K562 (cell line): ENCODE results near the gene OXSM. TPM values are rescaled to one million over a fixed set of nuclear protein-coding genes. Genes with fewer than 3 reads are reported as not detected.

ENCODE experiments used
- ATAC-seq: fragments of 200-7000 bp; cut with Tn5 transposase; 3 replicates; pipeline ENCODE4 v1.9.1; 2020; ENCODE audit warnings: moderate library complexity
- BruUV-seq: library from RNA; stranded (reverse); fragments of 400-500 nt; replicated peaks from 2 replicates; lab custom pipeline; 2021; lab: Mats Ljungman, UMichigan
- CTCF ChIA-PET: fragments of 300-600 bp; formaldehyde crosslinking; extraction: SDS; loops from one replicate; lab custom pipeline; 2021; ENCODE audit warnings: low intra/inter-chr PET ratio; lab: Yijun Ruan, JAX
- POLR2A ChIA-PET: fragments of 300-600, 350-650 bp; sonication (Branson Sonifier 250); formaldehyde crosslinking; extraction: SDS; loops from one replicate; lab custom pipeline; 2021; ENCODE audit warnings: antibody characterized with exemption, inconsistent platforms; lab: Yijun Ruan, JAX
- DNase-seq, 4 experiments: peaks; one replicate each; pipeline versions ENCODE4 v3.0.0 to v3.0.0-alpha.2; 2011 to 2018; ENCODE audit warnings: low spot score in 3 of 4, mixed read lengths in 3 of 4; ENCODE audit errors: extremely low read depth in 1 of 4
- FAIRE-seq: peaks from 2 replicates; lab custom pipeline; 2011; peaks lifted over from hg19 to GRCh38; lab: Jason Lieb, UNC
- H2AFZ ChIP-seq: 2 replicates; pipeline ENCODE4 v1.6.0; 2011; ENCODE audit warnings: low read depth, low read length, control low read depth, inconsistent platforms
- H3K27ac ChIP-seq: fragments of 200-600 bp; 3 replicates; pipeline ENCODE4 v1.8.0; 2011; ENCODE audit warnings: low read depth, mild to moderate bottlenecking, control low read depth, inconsistent platforms, low read length, moderate library complexity, mixed read lengths; ENCODE audit errors: extremely low read depth
- H3K27me3 ChIP-seq, 2 experiments: fragments of 300-600 bp in 1 of 2; 2 replicates in 1 of 2; 3 replicates in 1 of 2; pipeline versions ENCODE4 v1.6.0 to v1.8.0; 2011; ENCODE audit warnings: inconsistent platforms in 2 of 2, low read length in 2 of 2, mild to moderate bottlenecking in 1 of 2, mixed read lengths in 1 of 2, moderate library complexity in 1 of 2; ENCODE audit not compliant: control insufficient read depth in 2 of 2, insufficient read depth in 2 of 2
- H3K36me3 ChIP-seq: fragments of 300-600 bp; 3 replicates; pipeline ENCODE4 v1.8.0; 2011; ENCODE audit warnings: mild to moderate bottlenecking, low read length, inconsistent platforms; ENCODE audit not compliant: control insufficient read depth, insufficient read depth
- H3K4me1 ChIP-seq, 2 experiments: fragments of 200-600 bp in 1 of 2; replicated peaks in 1 of 2; 2 replicates in 1 of 2; 3 replicates in 1 of 2; pipeline versions ENCODE4 v1.5.1 to v1.8.0; 2011; ENCODE audit warnings: inconsistent platforms in 2 of 2, low read length in 2 of 2, mild to moderate bottlenecking in 1 of 2, mixed read lengths in 1 of 2, moderate library complexity in 1 of 2; ENCODE audit not compliant: control insufficient read depth in 2 of 2, insufficient read depth in 2 of 2
- H3K4me2 ChIP-seq: 2 replicates; pipeline ENCODE4 v1.6.1; 2011; ENCODE audit warnings: low read length, control low read depth, inconsistent platforms, mixed read lengths; ENCODE audit not compliant: insufficient read depth
- H3K4me3 ChIP-seq: fragments of 200-600 bp; sonication (generic), shearing (Covaris generic); 2 replicates; pipeline ENCODE4 v1.5.1; 2016; ENCODE audit warnings: control low read depth, inconsistent platforms
- H3K79me2 ChIP-seq: fragments of 200-600 bp; 3 replicates; pipeline ENCODE4 v1.8.0; 2011; ENCODE audit warnings: low read length, inconsistent platforms; ENCODE audit not compliant: control insufficient read depth, insufficient read depth
- H3K9ac ChIP-seq, 2 experiments: 2 replicates each; pipeline versions ENCODE4 v1.6.0 to v1.6.1; 2011; ENCODE audit warnings: low read depth in 2 of 2, low read length in 2 of 2, control low read depth in 1 of 2, inconsistent platforms in 1 of 2, mild to moderate bottlenecking in 1 of 2, mixed read lengths in 1 of 2; ENCODE audit not compliant: insufficient read depth in 1 of 2
- H3K9me1 ChIP-seq: one replicate; pipeline ENCODE4 v1.6.0; 2011; ENCODE audit warnings: inconsistent platforms, mild to moderate bottlenecking, low read length, moderate library complexity; ENCODE audit not compliant: control insufficient read depth, insufficient read depth
- H3K9me3 ChIP-seq: replicated peaks from 2 replicates; pipeline ENCODE4 v1.5.1; 2011; ENCODE audit warnings: low read depth, low read length, inconsistent platforms; ENCODE audit not compliant: control insufficient read depth, insufficient read depth
- H4K20me1 ChIP-seq: replicated peaks from 2 replicates; pipeline ENCODE4 v1.6.1; 2011; ENCODE audit warnings: low read length, inconsistent platforms, mixed read lengths; ENCODE audit not compliant: control insufficient read depth, insufficient read depth
- CHCHD3 ChIP-seq: fragments of 250-450 bp; sonication (Bioruptor Pico); IDR thresholded peaks from 2 replicates; pipeline ENCODE4 v2.1.2; 2022; ENCODE audit warnings: mild to moderate bottlenecking
- ELF4 ChIP-seq: fragments of 450-650 bp; formaldehyde crosslinking; IDR thresholded peaks from 2 replicates; pipeline ENCODE4 v1.4.0; 2022; ENCODE audit warnings: missing genetic modification characterization
- HDAC1 ChIP-seq, 2 experiments: fragments of 450-650 bp; IDR thresholded peaks; 2 replicates each; pipeline ENCODE4 v1.6.1; 2016 to 2017; ENCODE audit warnings: inconsistent platforms in 1 of 2, mild to moderate bottlenecking in 1 of 2, moderate library complexity in 1 of 2
- KDM5B ChIP-seq: fragments of 200-600 bp; sonication (generic); IDR thresholded peaks from 2 replicates; pipeline ENCODE4 v1.6.1; 2012; ENCODE audit warnings: low read depth, mild to moderate bottlenecking, moderate library complexity, low read length, control low read depth, inconsistent platforms; ENCODE audit not compliant: insufficient replicate concordance
- PML ChIP-seq: IDR thresholded peaks from 2 replicates; pipeline ENCODE4 v1.6.1; 2012; ENCODE audit warnings: low read length, inconsistent platforms
- RFX1 ChIP-seq: fragments of 450-650 bp; IDR thresholded peaks from 2 replicates; pipeline ENCODE4 v1.6.1; 2016; ENCODE audit warnings: mild to moderate bottlenecking, moderate library complexity
- RNF2 ChIP-seq: sonication (generic); IDR thresholded peaks from 2 replicates; pipeline ENCODE4 v1.6.1; 2016
- SMARCC2 ChIP-seq: fragments of 450-650 bp; IDR thresholded peaks from 2 replicates; pipeline ENCODE4 v1.6.1; 2017; ENCODE audit warnings: antibody characterized with exemption, moderate library complexity, mild to moderate bottlenecking, low read depth
- TOE1 ChIP-seq, 2 experiments: fragments of 450-650 bp in 1 of 2; sonication (generic) in 1 of 2; formaldehyde crosslinking in 1 of 2; IDR thresholded peaks; 2 replicates each; pipeline versions ENCODE4 v1.7.1 to v1.8.0; 2016 to 2022; ENCODE audit warnings: borderline replicate concordance in 2 of 2, mild to moderate bottlenecking in 2 of 2, antibody characterized with exemption in 1 of 2, inconsistent platforms in 1 of 2, low read depth in 1 of 2, missing genetic modification reagents in 1 of 2, moderate library complexity in 1 of 2
- ZFP36 ChIP-seq: fragments of 150-350 bp; IDR thresholded peaks from 2 replicates; pipeline ENCODE4 v1.6.1; 2018; ENCODE audit warnings: low read length, low read depth; ENCODE audit not compliant: partially characterized antibody
- ZNF197 ChIP-seq: fragments of 200-800 bp; sonication (Bioruptor generic); IDR thresholded peaks from 2 replicates; pipeline ENCODE4 v1.6.1; 2016; ENCODE audit warnings: low read depth, missing genetic modification characterization, missing compliant biosample characterization
- ZNF23 ChIP-seq: fragments of 250-450 bp; sonication (Bioruptor Pico); IDR thresholded peaks from 2 replicates; pipeline ENCODE4 v1.4.0; 2020; ENCODE audit warnings: mild to moderate bottlenecking
- WGBS: fragments of 100-300 bp; shearing (Covaris generic); methylation state at CpG from one replicate; pipeline ENCODE4 v1.1.6; 2016; ENCODE audit warnings: low coverage, mixed read lengths; ENCODE audit not compliant: insufficient coverage; ENCODE audit errors: missing lambda C conversion rate; 5-methylcytosine and 5-hydroxymethylcytosine counted together
- in situ Hi-C: fragments of 300-500 bp; cut with MboI; formaldehyde crosslinking; loops from 4 replicates; pipeline ENCODE4 v1.15.0; 2018; ENCODE audit warnings: inconsistent platforms, mixed read lengths
- intact Hi-C: fragments of 100-400 bp; cut with micrococcal nuclease; formaldehyde crosslinking; loops from 2 replicates; pipeline ENCODE4 v1.14.2; 2022
- polyA plus RNA-seq, 8 experiments: library from polyadenylated mRNA; depleted of rRNA in 4 of 8; stranded (reverse) in 5 of 8; unstranded in 3 of 8; fragments of >200 nt; fragmentation: Nextera tagmentation in 2 of 8; fragmentation: Illumina TruSeq in 1 of 8; extraction: Ambion mirVana in 2 of 8; extraction: Trizol in 1 of 8; gene quantifications; 2 replicates each; pipeline versions ENCODE4 v1.2.1 to v1.2.3, GENCODE V29; 2011 to 2014; ENCODE audit warnings: inconsistent platforms in 1 of 8, missing spikeins in 1 of 8
- total RNA-seq, 7 experiments: library from RNA; depleted of rRNA in 6 of 7; stranded (reverse); fragments of >200 nt in 6 of 7; fragmentation: Illumina TruSeq in 2 of 7; extraction: Trizol in 2 of 7; gene quantifications; 2 replicates each; pipeline versions ENCODE4 v1.2.1 to v1.2.3, GENCODE V29; 2011 to 2021; ENCODE audit warnings: low replicate concordance in 1 of 7
- TF ChIP-seq, protein P1 (sequence below): fragments of 250-450 bp; sonication (Bioruptor Pico); IDR thresholded peaks from 2 replicates; pipeline ENCODE4 v1.5.0; 2021
- TF ChIP-seq, protein P2 (sequence below): sonication (generic); formaldehyde crosslinking; IDR thresholded peaks from 2 replicates; pipeline ENCODE4 v1.8.0; 2022; ENCODE audit warnings: mild to moderate bottlenecking, missing genetic modification reagents
- TF ChIP-seq, protein P3 (sequence below): fragments of 250-450 bp; sonication (Bioruptor Pico); IDR thresholded peaks from 2 replicates; pipeline ENCODE4 v1.4.0; 2020; ENCODE audit warnings: mild to moderate bottlenecking, moderate library complexity, borderline replicate concordance
- TF ChIP-seq, protein P4 (sequence below): fragments of 250-450 bp; sonication (Bioruptor Pico); IDR thresholded peaks from 2 replicates; pipeline ENCODE4 v1.4.0; 2020; ENCODE audit warnings: borderline replicate concordance

Gene OXSM
- total and polyA plus RNA-seq, 9 of the 15 experiments (the other 6 are each of a cell fraction or from before 2014, with no cell fraction given) = 24.0 to 107 (median 34.0) TPM

DNA sequence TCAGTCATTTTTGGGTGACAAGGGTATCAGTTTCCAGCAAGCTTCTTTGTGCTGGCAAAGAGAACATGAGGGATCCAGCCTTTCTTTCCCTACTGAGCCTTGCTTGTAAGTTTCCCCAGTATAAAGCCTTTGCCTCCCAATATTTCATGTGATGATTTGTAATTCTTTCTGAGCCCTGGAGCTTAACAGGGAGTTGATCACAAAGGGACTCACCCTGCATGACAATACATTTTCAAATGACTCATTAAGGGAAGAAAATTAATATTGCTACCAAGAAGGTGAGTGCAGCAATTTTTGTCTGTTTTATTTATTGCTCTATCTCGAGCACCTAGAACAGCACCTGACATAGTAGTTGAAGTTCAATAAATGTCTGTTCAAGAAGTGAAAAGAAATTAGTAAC lies 27.7 kb downstream of the OXSM start:
- FAIRE-seq (no peak), ATAC-seq (no peak), DNase-seq (no peak)
- no TSS peak for BruUV-seq
- Histone ChIP-seq H3K9me3 (no peaks in the 10 kb centered on the region), H3K36me3 (no peaks in the 10 kb centered on the region), H4K20me1 (no peaks in the 10 kb centered on the region), H3K9ac (no peak overlapping the region), H3K4me2 (no peak overlapping the region), H3K27me3 (no peaks in the 10 kb centered on the region; a peak in 1 of 5 replicates), H3K4me1 (no peaks in the 10 kb centered on the region), H3K79me2 (no peaks in the 10 kb centered on the region), H2AFZ (no peak overlapping the region), H3K27ac (no peak overlapping the region), H3K9me1 (no peaks in the 10 kb centered on the region), H3K4me3 (no peak overlapping the region)
- in situ Hi-C loops (no loop called here), intact Hi-C loops (no loop called here)
- POLR2A ChIA-PET = interaction anchor here (0.7 kb wide), 1 partner anchor 37 kb away, joined by 3 read pairs; no protein-coding TSS in a partner anchor
- 0% methylated on average over 1 of the region's 1 CpG for WGBS
- CTCF ChIA-PET = no interaction called here
- TF ChIP-seq TOE1 (IDR thresholded peaks at IDR 0.05; ENCODE audit: borderline replicate concordance) (no peak), TOE1 (CRISPR knock-in tag; IDR thresholded peaks at IDR 0.05; ENCODE audit: borderline replicate concordance, low read depth) (no peak), ELF4 (CRISPR knock-in tag) (no peak), HDAC1 (IDR thresholded peaks at IDR 0.05) (no peak), ZNF23 (CRISPR knock-in tag) (no peak), ZNF197 (CRISPR knock-in tag) (no peak), RFX1 (no peak), KDM5B (no peak), ZFP36 (no peak), SMARCC2 (no peak), PML (no peak), RNF2 (no peak), CHCHD3 (no peak)
- TF ChIP-seq, protein P1, sequence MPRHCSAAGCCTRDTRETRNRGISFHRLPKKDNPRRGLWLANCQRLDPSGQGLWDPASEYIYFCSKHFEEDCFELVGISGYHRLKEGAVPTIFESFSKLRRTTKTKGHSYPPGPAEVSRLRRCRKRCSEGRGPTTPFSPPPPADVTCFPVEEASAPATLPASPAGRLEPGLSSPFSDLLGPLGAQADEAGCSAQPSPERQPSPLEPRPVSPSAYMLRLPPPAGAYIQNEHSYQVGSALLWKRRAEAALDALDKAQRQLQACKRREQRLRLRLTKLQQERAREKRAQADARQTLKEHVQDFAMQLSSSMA (CRISPR knock-in tag) = no peak
- TF ChIP-seq, protein P2, sequence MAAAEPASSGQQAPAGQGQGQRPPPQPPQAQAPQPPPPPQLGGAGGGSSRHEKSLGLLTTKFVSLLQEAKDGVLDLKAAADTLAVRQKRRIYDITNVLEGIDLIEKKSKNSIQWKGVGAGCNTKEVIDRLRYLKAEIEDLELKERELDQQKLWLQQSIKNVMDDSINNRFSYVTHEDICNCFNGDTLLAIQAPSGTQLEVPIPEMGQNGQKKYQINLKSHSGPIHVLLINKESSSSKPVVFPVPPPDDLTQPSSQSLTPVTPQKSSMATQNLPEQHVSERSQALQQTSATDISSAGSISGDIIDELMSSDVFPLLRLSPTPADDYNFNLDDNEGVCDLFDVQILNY (CRISPR knock-in tag) = no peak
- TF ChIP-seq, protein P3, sequence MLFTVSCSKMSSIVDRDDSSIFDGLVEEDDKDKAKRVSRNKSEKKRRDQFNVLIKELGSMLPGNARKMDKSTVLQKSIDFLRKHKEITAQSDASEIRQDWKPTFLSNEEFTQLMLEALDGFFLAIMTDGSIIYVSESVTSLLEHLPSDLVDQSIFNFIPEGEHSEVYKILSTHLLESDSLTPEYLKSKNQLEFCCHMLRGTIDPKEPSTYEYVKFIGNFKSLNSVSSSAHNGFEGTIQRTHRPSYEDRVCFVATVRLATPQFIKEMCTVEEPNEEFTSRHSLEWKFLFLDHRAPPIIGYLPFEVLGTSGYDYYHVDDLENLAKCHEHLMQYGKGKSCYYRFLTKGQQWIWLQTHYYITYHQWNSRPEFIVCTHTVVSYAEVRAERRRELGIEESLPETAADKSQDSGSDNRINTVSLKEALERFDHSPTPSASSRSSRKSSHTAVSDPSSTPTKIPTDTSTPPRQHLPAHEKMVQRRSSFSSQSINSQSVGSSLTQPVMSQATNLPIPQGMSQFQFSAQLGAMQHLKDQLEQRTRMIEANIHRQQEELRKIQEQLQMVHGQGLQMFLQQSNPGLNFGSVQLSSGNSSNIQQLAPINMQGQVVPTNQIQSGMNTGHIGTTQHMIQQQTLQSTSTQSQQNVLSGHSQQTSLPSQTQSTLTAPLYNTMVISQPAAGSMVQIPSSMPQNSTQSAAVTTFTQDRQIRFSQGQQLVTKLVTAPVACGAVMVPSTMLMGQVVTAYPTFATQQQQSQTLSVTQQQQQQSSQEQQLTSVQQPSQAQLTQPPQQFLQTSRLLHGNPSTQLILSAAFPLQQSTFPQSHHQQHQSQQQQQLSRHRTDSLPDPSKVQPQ = no peak
- TF ChIP-seq, protein P4, sequence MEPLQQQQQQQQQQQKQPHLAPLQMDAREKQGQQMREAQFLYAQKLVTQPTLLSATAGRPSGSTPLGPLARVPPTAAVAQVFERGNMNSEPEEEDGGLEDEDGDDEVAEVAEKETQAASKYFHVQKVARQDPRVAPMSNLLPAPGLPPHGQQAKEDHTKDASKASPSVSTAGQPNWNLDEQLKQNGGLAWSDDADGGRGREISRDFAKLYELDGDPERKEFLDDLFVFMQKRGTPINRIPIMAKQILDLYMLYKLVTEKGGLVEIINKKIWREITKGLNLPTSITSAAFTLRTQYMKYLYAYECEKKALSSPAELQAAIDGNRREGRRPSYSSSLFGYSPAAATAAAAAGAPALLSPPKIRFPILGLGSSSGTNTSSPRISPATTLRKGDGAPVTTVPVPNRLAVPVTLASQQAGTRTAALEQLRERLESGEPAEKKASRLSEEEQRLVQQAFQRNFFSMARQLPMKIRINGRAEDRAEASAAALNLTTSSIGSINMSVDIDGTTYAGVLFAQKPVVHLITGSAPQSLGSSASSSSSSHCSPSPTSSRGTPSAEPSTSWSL (CRISPR knock-in tag) = no peak
